Measurements from ENCODE around the gene CTU2.

GRCh38 chr16:88762258-88762870 is 56.1 kb downstream of the CTU2 start:
- no peak for TF ChIP-seq POLR2AphosphoS5 (IDR thresholded peaks at IDR 0.05; ENCODE audit: low read depth, low read length)
- TF ChIP-seq POLR2A (IDR thresholded peaks at IDR 0.05; ENCODE audit: low read depth, low read length) = no peak
- no peak for TF ChIP-seq TAF1 (IDR thresholded peaks at IDR 0.05; ENCODE audit: borderline replicate concordance, low read depth, low read length)
